Esophagus (tissue), 2 donors: ENCODE measurements around the gene TGFB1. TPM values are rescaled to one million over a fixed set of nuclear protein-coding genes. Genes with fewer than 3 reads are reported as not detected.
"Not testable (repeated sequence)": the region's sequence is repeated elsewhere in the genome, so short reads cannot be mapped to it uniquely, and the experiment has no call there.

Experiments
- H3K27ac ChIP-seq, 2 donors: one replicate each; pipeline ENCODE4 v1.5.1; 2013; ENCODE audit warnings: low read depth in 2 of 2, mild to moderate bottlenecking in 2 of 2, inconsistent platforms in 1 of 2, low read length in 1 of 2, moderate library complexity in 1 of 2
- H3K27me3 ChIP-seq, 2 donors: one replicate each; pipeline ENCODE4 v1.6.1; 2013; ENCODE audit warnings: low read length in 2 of 2, control low read depth in 1 of 2, mild to moderate bottlenecking in 1 of 2; ENCODE audit not compliant: insufficient read depth in 2 of 2, control insufficient read depth in 1 of 2
- H3K36me3 ChIP-seq, 2 donors: one replicate each; pipeline ENCODE4 v1.6.1; 2013; ENCODE audit warnings: low read length in 1 of 2; ENCODE audit not compliant: control insufficient read depth in 2 of 2, insufficient read depth in 2 of 2
- H3K4me1 ChIP-seq, 2 donors: one replicate each; pipeline ENCODE4 v1.6.1; 2013; ENCODE audit warnings: low read length in 1 of 2; ENCODE audit not compliant: control insufficient read depth in 2 of 2, insufficient read depth in 2 of 2
- H3K4me3 ChIP-seq, 2 donors: one replicate each; pipeline ENCODE4 v1.5.1; 2013; ENCODE audit warnings: low read length in 2 of 2, mild to moderate bottlenecking in 2 of 2, low read depth in 1 of 2, moderate library complexity in 1 of 2
- H3K9me3 ChIP-seq, 2 donors: one replicate each; pipeline ENCODE4 v1.6.1; 2013; ENCODE audit warnings: mild to moderate bottlenecking in 2 of 2, low read depth in 1 of 2, low read length in 1 of 2, moderate library complexity in 1 of 2; ENCODE audit not compliant: control insufficient read depth in 2 of 2, insufficient read depth in 1 of 2
- WGBS, 2 donors: extraction: QIAGEN DNeasy Blood & Tissue Kit; methylation state at CpG; one replicate each; pipeline ENCODE4 v1.1.7; 2013; 5-methylcytosine and 5-hydroxymethylcytosine counted together
- polyA plus RNA-seq, 2 donors: library from polyadenylated mRNA; stranded (reverse); fragments of 200-250 nt; gene quantifications; one replicate each; pipeline ENCODE4 v1.2.3, GENCODE V29; 2013
- donor health status: healthy with polysubstance abuse.
- donor health status: Bipolar disorder and iron deficiency.

Gene TGFB1
- polyA plus RNA-seq, 2 donors, result 16.2 to 77.1 TPM

- H3K36me3 ChIP-seq, result peaks cover 28 to 53% of the 10 kb centered on the region in 2 donors
- WGBS, 2 donors, result 53 to 61% methylated on average over 10 of the region's 10 CpGs
- H3K4me3 ChIP-seq, result no peak overlapping the region
Measured at GRCh38 chr19:41299046-41299754, 54.5 kb downstream of the TGFB1 start.

GRCh38 chr19:41298348-41298964, 55.3 kb downstream of the TGFB1 start:
- WGBS, 2 donors, result 32 to 39% methylated on average over 4 of the region's 4 CpGs
- peak overlapping the region; percentile 76 to 80 for H3K27ac ChIP-seq
- no peaks in the 10 kb centered on the region for H3K27me3 ChIP-seq
- no peaks in the 10 kb centered on the region for H3K9me3 ChIP-seq
- H3K36me3 ChIP-seq, result peaks cover 26 to 52% of the 10 kb centered on the region in 2 donors
- peaks cover 0 to 10% of the 10 kb centered on the region in 2 donors for H3K4me1 ChIP-seq
- no peak overlapping the region for H3K4me3 ChIP-seq

More at GRCh38 chr19:41299046-41299754, 54.5 kb downstream of the TGFB1 start:
- H3K27ac ChIP-seq, result peak overlapping the region; percentile 62 to 65
- H3K27me3 ChIP-seq, result no peaks in the 10 kb centered on the region
- H3K4me1 ChIP-seq, result peaks cover 0 to 10% of the 10 kb centered on the region in 2 donors
- H3K9me3 ChIP-seq, result no peaks in the 10 kb centered on the region

DNA sequence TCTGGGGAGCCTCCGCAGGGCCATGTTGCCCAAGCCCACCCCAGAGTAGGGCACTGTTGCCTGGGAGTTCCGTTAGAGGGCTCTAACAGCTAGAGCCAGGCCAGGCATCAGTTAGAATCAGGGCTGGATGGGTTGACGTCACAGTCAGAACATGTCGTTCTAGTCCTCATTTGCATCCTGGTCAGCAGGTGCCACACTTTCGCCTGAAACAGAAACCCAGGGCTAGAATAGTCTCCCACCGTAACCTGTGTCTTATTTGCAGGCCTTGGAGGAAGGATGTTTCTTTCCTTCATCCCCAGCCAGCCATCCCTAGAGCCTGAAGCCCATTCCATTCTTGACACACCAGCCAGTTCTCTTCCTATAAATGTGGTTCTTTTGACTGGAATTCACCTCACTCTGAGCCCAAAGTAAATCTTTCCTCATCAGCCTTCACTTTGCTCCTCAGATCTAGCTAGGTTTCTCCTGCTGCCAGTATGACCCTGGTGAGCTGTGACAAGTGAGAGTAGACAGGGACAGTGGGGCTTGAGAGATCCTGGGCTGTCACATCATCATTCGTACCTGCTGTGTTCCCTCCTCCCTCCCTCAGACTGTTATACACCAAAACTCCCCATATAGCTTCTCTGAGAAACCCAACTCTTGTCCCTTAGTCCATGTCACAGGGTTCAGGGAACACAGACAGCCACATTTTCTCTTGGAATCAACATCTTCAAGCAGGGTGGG, 55.9 kb downstream of the TGFB1 start:
- Histone ChIP-seq H3K4me1 (peaks cover 0 to 10% of the 10 kb centered on the region in 2 donors), H3K36me3 (peaks cover 23 to 50% of the 10 kb centered on the region in 2 donors), H3K27me3 (no peaks in the 10 kb centered on the region), H3K9me3 (no peaks in the 10 kb centered on the region), H3K27ac (peak overlapping the region; percentile 76 to 80), H3K4me3 (no peak overlapping the region)
- WGBS, 2 donors, result 58 to 63% methylated on average over 7 of the region's 7 CpGs

GRCh38 chr19:41296433-41296871, 57.3 kb downstream of the TGFB1 start:
- Histone ChIP-seq H3K4me3 (no peak overlapping the region), H3K36me3 (peaks cover 27 to 49% of the 10 kb centered on the region in 2 donors), H3K27ac (peak overlapping the region; percentile 42 to 76), H3K4me1 (peaks cover 0 to 10% of the 10 kb centered on the region in 2 donors), H3K27me3 (no peaks in the 10 kb centered on the region), H3K9me3 (no peaks in the 10 kb centered on the region)
- WGBS, 2 donors, result 43 to 50% methylated on average over 2 of the region's 2 CpGs

- H3K4me1 ChIP-seq, result peaks cover 0 to 10% of the 10 kb centered on the region in 2 donors
- H3K36me3 ChIP-seq, result peaks cover 27 to 47% of the 10 kb centered on the region in 2 donors
- no peaks in the 10 kb centered on the region for H3K27me3 ChIP-seq
- H3K27ac ChIP-seq, result no peak overlapping the region
- H3K9me3 ChIP-seq, result no peaks in the 10 kb centered on the region
- 55 to 71% methylated on average over 6 of the region's 6 CpGs for WGBS, 2 donors
- no peak overlapping the region for H3K4me3 ChIP-seq
Measured at GRCh38 chr19:41295499-41295898, 58.2 kb downstream of the TGFB1 start.

- H3K9me3 ChIP-seq, result no peaks in the 10 kb centered on the region
- 96 to 97% methylated on average over 10 of the region's 10 CpGs for WGBS, 2 donors
- peaks cover 0 to 6% of the 10 kb centered on the region in 2 donors for H3K4me1 ChIP-seq
- H3K27ac ChIP-seq, result no peak overlapping the region
- peaks cover 27 to 51% of the 10 kb centered on the region in 2 donors for H3K36me3 ChIP-seq
- no peaks in the 10 kb centered on the region for H3K27me3 ChIP-seq
- no peak overlapping the region for H3K4me3 ChIP-seq
Measured at GRCh38 chr19:41294393-41294792, 59.3 kb downstream of the TGFB1 start.

- H3K9me3 ChIP-seq, H3K27ac ChIP-seq, H3K27me3 ChIP-seq, H3K4me3 ChIP-seq, H3K4me1 ChIP-seq: not testable (repeated sequence)
- peaks cover 22 to 37% of the 10 kb centered on the region in 2 donors for H3K36me3 ChIP-seq
- 91 to 96% methylated on average over 8 of the region's 8 CpGs for WGBS, 2 donors
Measured at GRCh38 chr19:41289814-41290213, 63.9 kb downstream of the TGFB1 start.

DNA sequence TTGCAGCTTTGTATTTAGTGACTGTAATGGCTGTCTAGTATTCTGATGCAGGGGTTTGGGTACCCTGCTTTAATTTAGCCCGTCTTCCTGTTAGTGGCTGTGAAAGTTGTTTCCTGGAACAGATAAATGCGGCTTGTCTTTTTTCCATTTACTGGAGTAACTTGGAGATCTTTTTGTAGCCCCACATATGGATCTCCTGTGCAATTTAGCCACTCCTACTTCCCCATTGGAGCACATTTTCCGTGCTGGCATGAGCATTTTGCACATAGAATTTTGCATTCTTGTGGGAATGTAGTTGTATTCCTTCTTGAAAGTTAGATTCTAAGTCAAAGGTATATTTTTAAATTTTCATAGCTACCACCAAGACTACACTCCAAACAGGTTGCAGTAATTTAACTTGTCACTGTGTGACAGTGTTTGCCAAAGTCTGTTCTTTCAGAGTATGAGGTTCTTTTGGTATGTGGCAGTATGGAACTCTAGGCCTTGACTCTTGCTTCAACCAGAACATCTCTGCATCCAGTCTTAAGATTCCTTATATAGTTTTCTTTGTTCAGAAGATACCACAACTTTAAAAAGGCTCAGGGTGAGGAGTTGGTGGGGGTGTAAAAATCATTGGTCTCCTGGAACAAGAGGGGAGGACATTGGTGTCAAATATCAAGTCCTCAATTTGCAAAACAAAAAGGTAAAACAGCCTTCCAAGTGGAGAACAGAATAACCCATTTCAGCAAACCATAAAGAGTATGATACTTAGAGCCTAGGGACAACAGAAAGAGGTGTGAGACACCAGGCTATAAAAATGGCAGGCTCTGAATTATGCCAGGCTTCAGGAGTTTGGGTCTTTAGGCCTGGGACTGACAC, 64.8 kb downstream of the TGFB1 start:
- no peak overlapping the region for H3K4me3 ChIP-seq
- no peaks in the 10 kb centered on the region for H3K9me3 ChIP-seq
- no peak overlapping the region for H3K27ac ChIP-seq
- 82 to 88% methylated on average over 3 of the region's 3 CpGs for WGBS, 2 donors
- H3K36me3 ChIP-seq, result peaks cover 23 to 28% of the 10 kb centered on the region in 2 donors
- no peaks in the 10 kb centered on the region for H3K27me3 ChIP-seq
- H3K4me1 ChIP-seq, result no peaks in the 10 kb centered on the region
